NCI-H1694 treated with DMSO at 0.1 percent for 48 hours (cell line): ENCODE results near the gene NUP210.
"Not testable (repeated sequence)": the region's sequence is repeated elsewhere in the genome, so short reads cannot be mapped to it uniquely, and the experiment has no call there.

Experiments
- DNase-seq: peaks from one replicate; lab custom pipeline; 2025; lab: John Stamatoyannopoulos, UW

The NUP210 gene

GRCh38 chr3:13420045-13420830 lies at the start of gene NUP210:
NUP210 (minus strand) TSS chr3:13420322; CDS start chr3:13420226, 96 bp downstream.
- no peak for DNase-seq

DNA sequence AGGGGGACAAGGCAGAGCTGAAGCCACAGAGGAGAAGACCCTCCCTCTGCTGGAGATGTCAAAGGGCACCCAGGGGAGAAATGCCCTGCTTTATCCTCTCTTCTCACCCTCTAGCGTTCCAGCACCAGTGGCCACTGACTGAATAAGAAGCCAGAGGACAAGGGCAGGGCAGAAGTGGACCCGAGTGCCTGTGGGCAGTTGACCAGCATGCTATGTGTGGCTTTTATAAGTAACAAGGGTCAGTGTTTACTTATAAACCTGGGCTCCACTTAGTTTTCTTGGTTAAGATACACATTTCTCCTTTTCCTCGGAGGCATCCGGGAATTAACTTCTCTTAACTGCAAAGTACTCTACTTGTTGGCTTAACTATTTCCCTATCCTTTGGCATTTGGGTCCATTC lies 46.7 kb upstream of the NUP210 start:
- no peak for DNase-seq

GRCh38 chr3:13465236-13465873 lies 45.2 kb upstream of the NUP210 start:
- DNase-seq, result no peak

DNA sequence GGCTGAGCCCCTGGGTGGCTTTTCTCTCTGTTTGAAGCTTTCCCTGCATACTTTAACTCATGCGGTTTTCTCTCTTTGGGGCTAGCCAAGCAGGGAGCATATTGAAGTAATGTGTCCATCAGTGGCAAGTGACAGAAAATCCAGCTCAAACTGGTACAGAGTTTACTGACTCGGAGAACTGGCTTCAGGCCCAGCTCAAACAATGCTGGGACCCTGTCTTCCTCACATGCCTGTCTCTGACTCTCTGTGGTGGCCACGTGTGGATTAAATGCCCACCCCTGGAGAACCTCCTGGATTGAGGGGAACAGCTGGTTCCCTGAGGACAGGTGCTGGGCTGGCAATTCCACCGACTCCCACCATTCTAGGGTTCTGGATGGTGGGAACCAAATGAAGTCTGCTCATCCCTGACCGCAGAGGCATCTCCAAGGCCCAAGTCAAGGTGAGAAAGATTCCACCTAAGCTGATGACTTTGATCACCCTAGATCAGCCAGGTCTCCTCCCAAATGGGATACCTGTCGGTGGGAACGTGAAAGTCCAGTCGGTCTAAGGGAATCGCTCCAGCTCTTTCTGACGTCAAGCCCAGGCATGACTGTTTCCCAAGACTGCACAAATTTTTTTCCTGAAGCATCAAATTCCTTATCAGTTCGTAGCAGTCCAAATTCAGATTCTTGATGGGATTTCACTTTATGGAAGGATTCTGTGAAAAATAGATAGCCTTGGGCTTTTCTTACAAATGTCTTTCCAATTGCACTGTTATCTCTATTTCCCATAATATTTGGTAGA lies 43.7 kb upstream of the NUP210 start:
- no peak for DNase-seq

GRCh38 chr3:13462822-13463221 lies 42.7 kb upstream of the NUP210 start:
- DNase-seq, result no peak

GRCh38 chr3:13462125-13462629 lies 42.1 kb upstream of the NUP210 start:
- DNase-seq, result no peak

DNA sequence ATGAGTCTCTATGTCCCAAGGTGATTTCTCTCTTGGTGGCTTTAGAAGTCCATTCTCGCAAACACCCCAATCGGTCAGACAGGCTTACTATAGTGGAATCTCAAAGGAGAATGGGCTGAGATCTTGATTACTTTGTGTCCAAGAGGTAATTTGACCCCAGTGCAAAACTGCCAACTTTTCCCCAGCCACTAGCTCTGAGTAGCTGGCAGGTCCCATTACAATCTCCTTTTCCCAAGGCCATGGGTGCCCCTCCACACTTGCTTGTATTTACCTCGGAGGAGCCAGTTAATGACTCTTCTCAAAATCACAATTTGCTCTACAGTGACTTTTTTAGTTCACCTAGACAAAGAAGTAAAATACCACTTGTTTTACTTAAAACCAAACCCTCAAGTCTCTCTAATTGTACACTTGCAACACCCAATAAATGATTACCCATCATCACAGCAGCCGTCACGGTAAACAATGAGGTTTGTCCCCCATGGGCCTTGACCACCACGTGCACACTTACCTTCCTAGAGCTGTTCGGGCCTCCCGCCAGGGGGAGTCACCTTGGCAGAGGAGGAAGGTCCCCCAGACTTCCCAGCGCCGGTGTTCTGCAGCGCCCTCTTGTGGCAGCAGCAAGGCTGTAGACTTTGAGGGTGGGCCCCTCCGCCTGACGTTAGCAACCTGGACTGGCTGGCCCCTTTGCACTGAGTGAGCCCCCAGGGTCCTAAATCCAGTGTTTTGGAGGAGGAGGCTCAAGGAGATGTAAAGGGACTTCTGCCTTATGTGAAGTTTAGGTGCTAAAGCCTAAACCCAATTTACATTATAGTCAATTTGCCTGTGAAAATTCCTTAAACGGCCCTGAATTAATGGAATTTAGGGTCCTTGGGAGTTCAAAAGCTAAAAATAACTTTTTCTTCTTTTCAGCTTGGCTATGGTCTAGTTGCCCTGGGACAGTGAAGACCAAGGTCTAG lies 41.3 kb upstream of the NUP210 start:
- DNase-seq, result no peak

GRCh38 chr3:13460341-13460736 lies 40.2 kb upstream of the NUP210 start:
- DNase-seq, result no peak

DNA sequence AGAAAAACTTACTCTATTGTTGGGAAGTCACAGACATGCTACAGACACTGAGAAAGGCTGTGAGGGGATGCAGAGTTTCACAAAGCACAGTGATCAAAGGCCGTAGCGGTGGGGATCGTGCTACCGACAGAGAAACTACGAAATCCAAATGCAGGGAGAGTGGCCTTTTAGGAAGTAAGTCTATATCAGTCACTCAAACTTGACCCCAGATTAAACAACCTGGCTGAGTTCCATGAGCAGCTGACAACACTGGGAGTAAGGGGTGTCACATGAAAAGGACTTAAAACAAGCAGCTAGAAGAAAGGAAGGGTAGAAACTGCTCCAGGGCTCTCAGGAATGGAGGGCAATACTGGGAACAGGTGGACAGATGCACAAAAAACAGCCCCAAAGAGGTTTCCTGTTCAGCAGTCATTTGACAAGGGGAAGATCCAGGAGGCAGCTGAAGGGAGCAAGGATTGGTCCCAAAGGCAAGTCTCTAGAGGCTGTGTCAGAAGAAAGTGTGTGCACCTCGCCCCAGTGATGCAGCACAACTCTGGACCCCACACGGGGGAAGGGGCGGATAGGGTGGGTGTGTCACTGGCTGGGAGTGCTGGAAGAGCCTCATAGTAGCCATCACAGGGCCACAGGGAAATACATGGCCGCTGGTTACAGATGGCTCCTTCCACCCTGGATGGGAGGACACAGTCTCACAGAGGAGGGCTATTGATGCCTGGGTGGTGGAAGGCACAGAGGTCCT lies 39.7 kb upstream of the NUP210 start:
- no peak for DNase-seq

- no peak for DNase-seq
Measured at GRCh38 chr3:13457593-13457992, 37.5 kb upstream of the NUP210 start.

- DNase-seq, result no peak
Measured at GRCh38 chr3:13455644-13456043, 35.5 kb upstream of the NUP210 start.

- peak; percentile 22 for DNase-seq
Measured at GRCh38 chr3:13452490-13453335, 32.6 kb upstream of the NUP210 start.

DNA sequence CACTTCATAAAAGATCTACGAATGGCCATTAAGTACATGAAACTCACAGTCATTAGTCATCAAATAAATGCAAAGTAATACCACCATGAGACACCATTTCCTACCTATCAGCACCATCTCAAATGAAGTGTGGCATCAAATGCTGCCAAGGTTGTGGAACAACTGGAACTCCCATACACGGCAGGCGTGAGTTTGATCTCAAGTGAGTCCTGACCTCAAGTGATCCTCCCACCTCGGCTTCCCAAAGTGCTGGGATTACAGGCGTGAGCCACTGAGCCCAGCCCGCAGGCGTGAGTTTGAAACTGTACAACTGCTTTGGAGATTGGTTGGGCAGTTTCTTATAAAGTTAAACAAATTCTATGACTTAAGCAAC lies 31.2 kb upstream of the NUP210 start:
- no peak for DNase-seq

DNA sequence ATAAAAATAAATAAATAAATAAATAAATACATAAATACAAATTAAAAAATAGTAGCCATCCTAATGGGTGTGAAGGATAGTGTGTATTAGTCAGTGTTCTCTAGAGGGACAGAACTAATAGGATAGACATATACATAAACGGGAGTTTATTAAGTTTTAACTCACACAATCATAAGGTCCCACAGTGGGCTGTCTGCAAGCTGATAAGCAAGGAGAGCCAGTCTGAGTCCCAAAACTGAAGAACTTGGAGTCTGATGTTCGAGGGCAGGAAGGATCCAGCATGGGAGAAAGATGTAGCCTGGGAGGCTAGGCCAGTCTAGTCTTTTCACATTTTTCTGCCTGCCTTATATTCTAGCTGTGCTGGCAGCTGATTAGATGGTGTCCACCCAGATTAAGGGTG lies 22.8 kb upstream of the NUP210 start:
- DNase-seq, result not testable (repeated sequence)

- no peak for DNase-seq
Measured at GRCh38 chr3:13440204-13440817, 20.2 kb upstream of the NUP210 start.

DNA sequence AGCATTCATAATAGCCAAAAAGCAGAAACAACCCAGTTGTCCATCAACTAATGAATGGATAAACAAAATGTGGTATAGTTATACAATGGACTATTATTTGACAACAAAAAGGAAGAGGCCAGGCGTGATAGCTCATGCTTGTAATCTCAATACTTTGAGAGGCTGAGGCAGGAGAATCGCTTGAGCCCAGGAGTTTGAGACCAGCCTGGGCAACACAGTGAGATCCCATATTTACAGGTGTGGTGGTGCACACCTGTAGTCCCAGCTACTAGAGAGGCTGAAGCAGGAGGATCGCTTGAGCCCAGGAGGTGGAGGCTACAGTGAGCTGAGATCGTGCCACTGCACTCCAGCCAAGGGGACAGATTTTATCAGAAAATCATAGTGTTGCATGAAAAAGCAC lies 16.1 kb upstream of the NUP210 start:
- DNase-seq, result not testable (repeated sequence)

GRCh38 chr3:13433912-13434311 lies 13.8 kb upstream of the NUP210 start:
- no peak for DNase-seq

DNA sequence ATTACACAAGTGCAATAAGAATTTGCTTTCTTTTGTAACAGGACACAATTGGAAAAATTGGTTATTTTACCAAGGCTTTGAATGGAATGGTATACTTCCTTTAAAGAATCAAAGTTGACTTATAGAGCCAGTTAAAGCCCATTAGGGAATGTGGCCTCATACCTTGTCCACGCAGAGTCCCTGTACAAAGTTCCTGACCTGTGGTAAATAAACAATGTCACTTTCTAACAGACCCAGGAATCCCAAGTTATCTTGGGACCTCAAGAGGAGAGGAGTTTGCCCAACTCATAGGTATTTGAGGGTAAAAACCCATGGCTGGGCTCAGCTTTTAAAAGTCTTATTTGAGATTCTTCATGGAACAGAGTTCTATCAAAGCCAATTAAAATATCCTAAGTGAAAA lies 12.0 kb upstream of the NUP210 start:
- DNase-seq, result no peak

GRCh38 chr3:13430411-13430875 lies 10.3 kb upstream of the NUP210 start:
- DNase-seq, result not testable (repeated sequence)
